HCT116 (cell line): Measurements from ENCODE around the gene PABPC4L. TPM values are rescaled to one million over a fixed set of nuclear protein-coding genes. Genes with fewer than 3 reads are reported as not detected.

Source experiments
- ATAC-seq: fragments of 200-7000 bp; cut with Tn5 transposase; 2 replicates; pipeline ENCODE4 v1.9.1; 2020; ENCODE audit warnings: mild to moderate bottlenecking, moderate library complexity
- BruUV-seq: library from RNA; stranded (reverse); fragments of 400-500 nt; replicated peaks from 2 replicates; lab custom pipeline; 2021; lab: Mats Ljungman, UMichigan
- CTCF ChIA-PET: fragments of 300-600 bp; sonication (Branson Sonifier 250); formaldehyde crosslinking; loops from one replicate; lab custom pipeline; 2021; ENCODE audit warnings: antibody characterized with exemption; lab: Charles Lee
- POLR2A ChIA-PET: fragments of 300-600, 350-600 bp; sonication (Branson Sonifier 250); formaldehyde crosslinking; loops from one replicate; lab custom pipeline; 2021; ENCODE audit warnings: antibody characterized with exemption; lab: Charles Lee
- RAD21 ChIA-PET, 2 experiments: fragments of 300-600 bp; sonication (Branson Sonifier 250); formaldehyde crosslinking; loops; one replicate each; lab custom pipeline; 2023; ENCODE audit warnings: low total read pairs in 2 of 2; ENCODE audit not compliant: uncharacterized antibody in 2 of 2, unreplicated experiment in 2 of 2, low non-redundant PET in 1 of 2; lab: Charles Lee
- DNase-seq: peaks from one replicate; pipeline ENCODE4 v3.0.0-alpha.2; 2010; ENCODE audit warnings: low read depth, low spot score
- H2AFZ ChIP-seq: fragments of 200-600 bp; shearing (Covaris generic), sonication (generic); 2 replicates; pipeline ENCODE4 v1.6.1; 2017; ENCODE audit warnings: low read depth, mixed run types, mixed read lengths, antibody characterized with exemption, low read length; ENCODE audit not compliant: poor library complexity, severe bottlenecking
- H3K27ac ChIP-seq: 2 replicates; pipeline ENCODE4 v1.5.1; 2012; ENCODE audit warnings: low read depth, low read length
- H3K27me3 ChIP-seq: fragments of 200-600 bp; sonication (generic); 2 replicates; pipeline ENCODE4 v1.6.1; 2016; ENCODE audit warnings: mixed run types, low read length, mixed read lengths; ENCODE audit not compliant: insufficient read depth
- H3K36me3 ChIP-seq, 2 experiments: fragments of 200-500 bp in 1 of 2; fragments of 200-600 bp in 1 of 2; sonication (Bioruptor generic) in 1 of 2; sonication (generic) in 1 of 2; 2 replicates each; pipeline versions ENCODE4 v1.5.1 to v1.6.1; 2014 to 2016; ENCODE audit warnings: low read length in 2 of 2, inconsistent platforms in 1 of 2, mixed read lengths in 1 of 2, mixed run types in 1 of 2; ENCODE audit not compliant: insufficient read depth in 2 of 2, control insufficient read depth in 1 of 2
- H3K4me1 ChIP-seq, 2 experiments: fragments of 200-600 bp in 1 of 2; sonication (generic) in 1 of 2; 2 replicates each; pipeline versions ENCODE4 v1.5.1 to v1.6.1; 2012 to 2017; ENCODE audit warnings: low read length in 2 of 2, inconsistent platforms in 1 of 2, mild to moderate bottlenecking in 1 of 2, mixed read lengths in 1 of 2, mixed run types in 1 of 2, moderate library complexity in 1 of 2; ENCODE audit not compliant: insufficient read depth in 2 of 2, control insufficient read depth in 1 of 2
- H3K4me2 ChIP-seq: fragments of 200-600 bp; sonication (generic); 2 replicates; pipeline ENCODE4 v1.6.1; 2017; ENCODE audit warnings: mixed run types, low read length, mixed read lengths
- H3K4me3 ChIP-seq, 2 experiments: fragments of 200-600 bp in 1 of 2; sonication (generic) in 1 of 2; replicated peaks in 1 of 2; 2 replicates each; pipeline ENCODE4 v1.5.1; 2011 to 2016; ENCODE audit warnings: low read length in 2 of 2, control low read depth in 1 of 2, low read depth in 1 of 2, mild to moderate bottlenecking in 1 of 2, mixed read lengths in 1 of 2, mixed run types in 1 of 2
- H3K79me2 ChIP-seq: fragments of 200-600 bp; sonication (generic); 2 replicates; pipeline ENCODE4 v1.6.1; 2017; ENCODE audit warnings: mild to moderate bottlenecking, mixed run types, low read length, moderate library complexity, mixed read lengths; ENCODE audit not compliant: insufficient read depth
- H3K9ac ChIP-seq: fragments of 200-600 bp; sonication (generic); 2 replicates; pipeline ENCODE4 v1.6.1; 2016; ENCODE audit warnings: low read length, mixed read lengths
- H3K9me2 ChIP-seq: fragments of 200-600 bp; sonication (generic), shearing (Covaris generic); 2 replicates; pipeline ENCODE4 v1.6.1; 2017; ENCODE audit warnings: mixed run types, mild to moderate bottlenecking, moderate library complexity; ENCODE audit not compliant: insufficient read depth
- H3K9me3 ChIP-seq, 2 experiments: fragments of 200-500 bp in 1 of 2; fragments of 200-600 bp in 1 of 2; sonication (Bioruptor generic) in 1 of 2; sonication (generic) in 1 of 2; 2 replicates each; pipeline ENCODE4 v1.6.1; 2014 to 2017; ENCODE audit warnings: low read length in 2 of 2, mixed read lengths in 2 of 2, inconsistent platforms in 1 of 2, low read depth in 1 of 2, mild to moderate bottlenecking in 1 of 2, mixed run types in 1 of 2, moderate library complexity in 1 of 2; ENCODE audit not compliant: control insufficient read depth in 1 of 2, insufficient read depth in 1 of 2
- H4K20me1 ChIP-seq: fragments of 200-600 bp; sonication (generic), shearing (Covaris generic); 2 replicates; pipeline ENCODE4 v1.6.1; 2017; ENCODE audit warnings: mixed run types, mild to moderate bottlenecking, moderate library complexity; ENCODE audit not compliant: insufficient read depth
- CBX3 ChIP-seq: IDR thresholded peaks from 2 replicates; pipeline ENCODE4 v1.6.1; 2012; ENCODE audit warnings: low read depth
- EZH2phosphoT487 ChIP-seq: fragments of 200-600 bp; IDR thresholded peaks from 2 replicates; pipeline ENCODE4 v1.6.1; 2018; ENCODE audit warnings: antibody characterized with exemption, borderline replicate concordance
- FOSL1 ChIP-seq: IDR thresholded peaks from 2 replicates; pipeline ENCODE4 v1.6.1; 2012; ENCODE audit warnings: low read depth
- POLR2A ChIP-seq: IDR thresholded peaks from 2 replicates; pipeline ENCODE4 v1.7.0; 2011; ENCODE audit warnings: borderline replicate concordance; ENCODE audit not compliant: insufficient read depth, insufficient read length; ENCODE audit errors: extremely low read depth
- RAD21 ChIP-seq: IDR thresholded peaks from 2 replicates; pipeline ENCODE4 v1.6.1; 2012; ENCODE audit warnings: low read depth, mild to moderate bottlenecking
- SIN3A ChIP-seq: IDR thresholded peaks from 2 replicates; pipeline ENCODE4 v1.6.1; 2012; ENCODE audit warnings: low read depth
- SRF ChIP-seq: IDR thresholded peaks from 2 replicates; pipeline ENCODE4 v1.6.1; 2012; ENCODE audit warnings: low read depth
- TCF7L2 ChIP-seq: IDR thresholded peaks from 2 replicates; pipeline ENCODE4 v1.7.0; 2011; ENCODE audit warnings: borderline replicate concordance, inconsistent platforms; ENCODE audit not compliant: insufficient read depth, insufficient read length; ENCODE audit errors: extremely low read depth
- YY1 ChIP-seq: IDR thresholded peaks from 2 replicates; pipeline ENCODE4 v1.6.1; 2011; ENCODE audit warnings: low read length, low read depth, moderate library complexity, mild to moderate bottlenecking; ENCODE audit not compliant: insufficient replicate concordance; ENCODE audit errors: extremely low read depth
- ZFX ChIP-seq: fragments of 450-650 bp; IDR thresholded peaks from 2 replicates; pipeline ENCODE4 v1.6.1; 2017
- ZNF274 ChIP-seq: fragments of 200-500 bp; sonication (Bioruptor generic); IDR thresholded peaks from 2 replicates; pipeline ENCODE4 v1.6.1; 2014; ENCODE audit warnings: mild to moderate bottlenecking, low read depth, low read length, inconsistent platforms
- intact Hi-C: fragments of 100-400 bp; cut with micrococcal nuclease; formaldehyde crosslinking; loops from 2 replicates; pipeline ENCODE4 v1.10.0; 2022
- total RNA-seq: library from RNA; stranded (reverse); gene quantifications from one replicate; pipeline ENCODE4 v1.2.1, GENCODE V29; 2021; ENCODE audit not compliant: unreplicated experiment
- TF ChIP-seq, protein P1 (sequence below): IDR thresholded peaks from 2 replicates; pipeline ENCODE4 v1.6.1; 2012
- TF ChIP-seq, protein P2 (sequence below), 3 experiments: fragments of 200-600 bp in 1 of 3; sonication (generic) in 1 of 3; IDR thresholded peaks in 2 of 3; conservative IDR thresholded peaks in 1 of 3; 2 replicates each; pipeline ENCODE4 v1.5.1; 2012 to 2017; ENCODE audit warnings: low read depth in 2 of 3, low read length in 2 of 3, antibody characterized with exemption in 1 of 3, borderline replicate concordance in 1 of 3, control low read depth in 1 of 3, mild to moderate bottlenecking in 1 of 3, mixed read lengths in 1 of 3, mixed run types in 1 of 3, moderate library complexity in 1 of 3; ENCODE audit not compliant: insufficient read depth in 1 of 3
- TF ChIP-seq, protein P3 (sequence below): IDR thresholded peaks from 2 replicates; pipeline ENCODE4 v1.6.1; 2011; ENCODE audit warnings: mild to moderate bottlenecking, low read length, moderate library complexity; ENCODE audit not compliant: insufficient replicate concordance; ENCODE audit errors: extremely low read depth

Gene PABPC4L
- total RNA-seq, 1 experiment from 2014 or later = not detected

DNA sequence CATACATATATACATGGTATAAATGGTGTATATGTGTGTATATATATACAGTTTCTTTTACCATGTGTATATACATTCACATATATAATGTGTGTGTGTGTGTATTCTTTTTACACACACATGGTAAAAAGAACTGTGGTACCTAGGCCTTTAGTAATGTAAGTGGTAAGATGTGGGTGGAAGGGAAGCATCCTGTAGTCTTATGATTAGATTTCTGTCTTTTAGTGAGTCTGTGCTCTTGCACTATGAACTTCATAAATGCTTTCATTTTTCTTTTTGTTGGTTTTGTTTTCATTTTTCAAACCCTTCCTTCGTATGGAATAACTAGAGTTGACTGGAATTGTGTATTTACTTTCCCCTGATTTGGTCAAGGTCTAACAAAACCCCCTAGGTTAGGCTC is 12.1 kb downstream of the PABPC4L start:
- no peak for DNase-seq
- no peak overlapping the region for H2AFZ ChIP-seq
- no peaks in the 10 kb centered on the region for H3K9me3 ChIP-seq
- H3K79me2 ChIP-seq = no peaks in the 10 kb centered on the region
- no peak overlapping the region for H3K4me3 ChIP-seq
- no peaks in the 10 kb centered on the region for H3K27me3 ChIP-seq
- BruUV-seq = no TSS peak
- ChIA-PET RAD21 (no interaction called here), CTCF (no interaction called here), POLR2A (no interaction called here)
- TF ChIP-seq, protein P1, sequence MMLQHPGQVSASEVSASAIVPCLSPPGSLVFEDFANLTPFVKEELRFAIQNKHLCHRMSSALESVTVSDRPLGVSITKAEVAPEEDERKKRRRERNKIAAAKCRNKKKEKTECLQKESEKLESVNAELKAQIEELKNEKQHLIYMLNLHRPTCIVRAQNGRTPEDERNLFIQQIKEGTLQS = no peak
- TF ChIP-seq CBX3 (no peak), RAD21 (no peak), ZNF274 (no peak), SRF (no peak), SIN3A (no peak), FOSL1 (no peak), YY1 (no peak), ZFX (no peak), EZH2phosphoT487 (no peak), POLR2A (no peak), TCF7L2 (no peak)
- TF ChIP-seq, protein P2, sequence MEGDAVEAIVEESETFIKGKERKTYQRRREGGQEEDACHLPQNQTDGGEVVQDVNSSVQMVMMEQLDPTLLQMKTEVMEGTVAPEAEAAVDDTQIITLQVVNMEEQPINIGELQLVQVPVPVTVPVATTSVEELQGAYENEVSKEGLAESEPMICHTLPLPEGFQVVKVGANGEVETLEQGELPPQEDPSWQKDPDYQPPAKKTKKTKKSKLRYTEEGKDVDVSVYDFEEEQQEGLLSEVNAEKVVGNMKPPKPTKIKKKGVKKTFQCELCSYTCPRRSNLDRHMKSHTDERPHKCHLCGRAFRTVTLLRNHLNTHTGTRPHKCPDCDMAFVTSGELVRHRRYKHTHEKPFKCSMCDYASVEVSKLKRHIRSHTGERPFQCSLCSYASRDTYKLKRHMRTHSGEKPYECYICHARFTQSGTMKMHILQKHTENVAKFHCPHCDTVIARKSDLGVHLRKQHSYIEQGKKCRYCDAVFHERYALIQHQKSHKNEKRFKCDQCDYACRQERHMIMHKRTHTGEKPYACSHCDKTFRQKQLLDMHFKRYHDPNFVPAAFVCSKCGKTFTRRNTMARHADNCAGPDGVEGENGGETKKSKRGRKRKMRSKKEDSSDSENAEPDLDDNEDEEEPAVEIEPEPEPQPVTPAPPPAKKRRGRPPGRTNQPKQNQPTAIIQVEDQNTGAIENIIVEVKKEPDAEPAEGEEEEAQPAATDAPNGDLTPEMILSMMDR (IDR thresholded peaks at IDR 0.05 in 2 of 3, conservative IDR thresholded peaks at IDR 0.05 in 1 of 3; ENCODE audit: borderline replicate concordance in 1 of 3, insufficient read depth in 1 of 3, low read depth in 2 of 3, low read length in 2 of 3) = no peak
- TF ChIP-seq, protein P3, sequence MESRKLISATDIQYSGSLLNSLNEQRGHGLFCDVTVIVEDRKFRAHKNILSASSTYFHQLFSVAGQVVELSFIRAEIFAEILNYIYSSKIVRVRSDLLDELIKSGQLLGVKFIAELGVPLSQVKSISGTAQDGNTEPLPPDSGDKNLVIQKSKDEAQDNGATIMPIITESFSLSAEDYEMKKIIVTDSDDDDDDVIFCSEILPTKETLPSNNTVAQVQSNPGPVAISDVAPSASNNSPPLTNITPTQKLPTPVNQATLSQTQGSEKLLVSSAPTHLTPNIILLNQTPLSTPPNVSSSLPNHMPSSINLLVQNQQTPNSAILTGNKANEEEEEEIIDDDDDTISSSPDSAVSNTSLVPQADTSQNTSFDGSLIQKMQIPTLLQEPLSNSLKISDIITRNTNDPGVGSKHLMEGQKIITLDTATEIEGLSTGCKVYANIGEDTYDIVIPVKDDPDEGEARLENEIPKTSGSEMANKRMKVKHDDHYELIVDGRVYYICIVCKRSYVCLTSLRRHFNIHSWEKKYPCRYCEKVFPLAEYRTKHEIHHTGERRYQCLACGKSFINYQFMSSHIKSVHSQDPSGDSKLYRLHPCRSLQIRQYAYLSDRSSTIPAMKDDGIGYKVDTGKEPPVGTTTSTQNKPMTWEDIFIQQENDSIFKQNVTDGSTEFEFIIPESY = no peak
- H3K27ac ChIP-seq = no peak overlapping the region
- H3K9ac ChIP-seq = no peak overlapping the region
- intact Hi-C loops = no loop called here
- no peaks in the 10 kb centered on the region for H3K4me1 ChIP-seq
- H3K4me2 ChIP-seq = no peak overlapping the region
- no peak for ATAC-seq
- H4K20me1 ChIP-seq = no peaks in the 10 kb centered on the region
- no peaks in the 10 kb centered on the region for H3K9me2 ChIP-seq
- H3K36me3 ChIP-seq = no peaks in the 10 kb centered on the region
